MV-4-11 (cell line): ENCODE results near the gene SIX6.

Experiments used
- DNase-seq: peaks from one replicate; lab custom pipeline; 2025; lab: John Stamatoyannopoulos, UW

SIX6 gene

GRCh38 chr14:60514378-60514740, 5.4 kb downstream of the SIX6 start:
- no peak for DNase-seq

GRCh38 chr14:60514741-60515491, 6.0 kb downstream of the SIX6 start:
- no peak for DNase-seq

- no peak for DNase-seq
Measured at GRCh38 chr14:60515511-60516289, 6.8 kb downstream of the SIX6 start.

GRCh38 chr14:60532442-60532841, 23.5 kb downstream of the SIX6 start:
- DNase-seq, result no peak

GRCh38 chr14:60537663-60538062, 28.7 kb downstream of the SIX6 start:
- no peak for DNase-seq

- no peak for DNase-seq
Measured at GRCh38 chr14:60544659-60545058, 35.7 kb downstream of the SIX6 start.

- no peak for DNase-seq
Measured at GRCh38 chr14:60553808-60554207, 44.9 kb downstream of the SIX6 start.

- peak; percentile 40 for DNase-seq
Measured at GRCh38 chr14:60561845-60562746, 53.1 kb downstream of the SIX6 start.
